Stimulated activated naive CD8-positive, alpha-beta T cell treated with anti-CD3 and anti-CD28 coated beads, Interleukin-15, Interleukin-2, amounts not matched to agents 100 U/mL and 50 U/mL, for 24 hours (primary cell): Measurements from ENCODE around the gene HAUS7.

Experiments
- ATAC-seq: fragments of 150-1000 bp; cut with Tn5 transposase; one replicate; pipeline ENCODE4 v1.10.0; 2021
- DNase-seq: peaks from one replicate; pipeline ENCODE4 v3.0.0; 2021

HAUS7 gene

GRCh38 chrX:153454901-153455550 lies 15.3 kb downstream of the HAUS7 start:
- ATAC-seq: no peak
- DNase-seq: no peak

GRCh38 chrX:153450949-153451277 lies 19.5 kb downstream of the HAUS7 start:
- ATAC-seq: no peak

GRCh38 chrX:153450114-153450948 lies 20.0 kb downstream of the HAUS7 start:
- ATAC-seq (no peak), DNase-seq (no peak)

More at GRCh38 chrX:153450949-153451277, 19.5 kb downstream of the HAUS7 start:
- no peak for DNase-seq

- DNase-seq (no peak), ATAC-seq (no peak)
Measured at GRCh38 chrX:153449368-153450113, 20.8 kb downstream of the HAUS7 start.

GRCh38 chrX:153448556-153449367 lies 21.6 kb downstream of the HAUS7 start:
- DNase-seq: no peak
- no peak for ATAC-seq

- ATAC-seq (no peak), DNase-seq (no peak)
Measured at GRCh38 chrX:153447581-153447960, 22.8 kb downstream of the HAUS7 start.

- DNase-seq (no peak), ATAC-seq (no peak)
Measured at GRCh38 chrX:153446950-153447580, 23.3 kb downstream of the HAUS7 start.

GRCh38 chrX:153446636-153446936 lies 23.8 kb downstream of the HAUS7 start:
- ATAC-seq: no peak

GRCh38 chrX:153445856-153446635 lies 24.3 kb downstream of the HAUS7 start, which contains the start of gene TREX2:
Gene TREX2 (minus strand): TSS chrX:153446056. CDS start chrX:153445430, 626 bp downstream.
- DNase-seq: no peak
- no peak for ATAC-seq

More at GRCh38 chrX:153446636-153446936, 23.8 kb downstream of the HAUS7 start:
- DNase-seq: no peak

- DNase-seq: no peak
- no peak for ATAC-seq
Measured at GRCh38 chrX:153445106-153445855, 25.1 kb downstream of the HAUS7 start.

- DNase-seq: no peak
- ATAC-seq: no peak
Measured at GRCh38 chrX:153444333-153445011, 25.9 kb downstream of the HAUS7 start.

GRCh38 chrX:153443476-153444332 lies 26.7 kb downstream of the HAUS7 start:
- no peak for ATAC-seq
- DNase-seq: no peak

GRCh38 chrX:153442463-153442862 lies 27.9 kb downstream of the HAUS7 start:
- ATAC-seq (no peak), DNase-seq (no peak)

GRCh38 chrX:153441981-153442380 lies 28.4 kb downstream of the HAUS7 start:
- DNase-seq: no peak
- no peak for ATAC-seq

GRCh38 chrX:153441296-153441695 lies 29.1 kb downstream of the HAUS7 start:
- no peak for ATAC-seq

GRCh38 chrX:153440556-153441135 lies 29.7 kb downstream of the HAUS7 start:
- DNase-seq: no peak
- no peak for ATAC-seq

More at GRCh38 chrX:153441296-153441695, 29.1 kb downstream of the HAUS7 start:
- no peak for DNase-seq

GRCh38 chrX:153439977-153440376 lies 30.4 kb downstream of the HAUS7 start:
- ATAC-seq: no peak

GRCh38 chrX:153438532-153438931 lies 31.8 kb downstream of the HAUS7 start:
- ATAC-seq (no peak), DNase-seq (no peak)

More at GRCh38 chrX:153439977-153440376, 30.4 kb downstream of the HAUS7 start:
- DNase-seq: no peak
